K562 (cell line): ENCODE data around the gene CIB2. TPM values are rescaled to one million over a fixed set of nuclear protein-coding genes. Genes with fewer than 3 reads are reported as not detected.

Experiments used
- ATAC-seq: fragments of 200-7000 bp; cut with Tn5 transposase; 3 replicates; pipeline ENCODE4 v1.9.1; 2020; ENCODE audit warnings: moderate library complexity
- BruUV-seq: library from RNA; stranded (reverse); fragments of 400-500 nt; replicated peaks from 2 replicates; lab custom pipeline; 2021; lab: Mats Ljungman, UMichigan
- CTCF ChIA-PET: fragments of 300-600 bp; formaldehyde crosslinking; extraction: SDS; loops from one replicate; lab custom pipeline; 2021; ENCODE audit warnings: low intra/inter-chr PET ratio; lab: Yijun Ruan, JAX
- POLR2A ChIA-PET: fragments of 300-600, 350-650 bp; sonication (Branson Sonifier 250); formaldehyde crosslinking; extraction: SDS; loops from one replicate; lab custom pipeline; 2021; ENCODE audit warnings: antibody characterized with exemption, inconsistent platforms; lab: Yijun Ruan, JAX
- DNase-seq, 4 experiments: peaks; one replicate each; pipeline versions ENCODE4 v3.0.0 to v3.0.0-alpha.2; 2011 to 2018; ENCODE audit warnings: low spot score in 3 of 4, mixed read lengths in 3 of 4; ENCODE audit errors: extremely low read depth in 1 of 4
- FAIRE-seq: peaks from 2 replicates; lab custom pipeline; 2011; peaks lifted over from hg19 to GRCh38; lab: Jason Lieb, UNC
- H2AFZ ChIP-seq: 2 replicates; pipeline ENCODE4 v1.6.0; 2011; ENCODE audit warnings: low read depth, low read length, control low read depth, inconsistent platforms
- H3K27ac ChIP-seq: fragments of 200-600 bp; 3 replicates; pipeline ENCODE4 v1.8.0; 2011; ENCODE audit warnings: low read depth, mild to moderate bottlenecking, control low read depth, inconsistent platforms, low read length, moderate library complexity, mixed read lengths; ENCODE audit errors: extremely low read depth
- H3K27me3 ChIP-seq, 2 experiments: fragments of 300-600 bp in 1 of 2; 2 replicates in 1 of 2; 3 replicates in 1 of 2; pipeline versions ENCODE4 v1.6.0 to v1.8.0; 2011; ENCODE audit warnings: inconsistent platforms in 2 of 2, low read length in 2 of 2, mild to moderate bottlenecking in 1 of 2, mixed read lengths in 1 of 2, moderate library complexity in 1 of 2; ENCODE audit not compliant: control insufficient read depth in 2 of 2, insufficient read depth in 2 of 2
- H3K36me3 ChIP-seq: fragments of 300-600 bp; 3 replicates; pipeline ENCODE4 v1.8.0; 2011; ENCODE audit warnings: mild to moderate bottlenecking, low read length, inconsistent platforms; ENCODE audit not compliant: control insufficient read depth, insufficient read depth
- H3K4me1 ChIP-seq, 2 experiments: fragments of 200-600 bp in 1 of 2; replicated peaks in 1 of 2; 2 replicates in 1 of 2; 3 replicates in 1 of 2; pipeline versions ENCODE4 v1.5.1 to v1.8.0; 2011; ENCODE audit warnings: inconsistent platforms in 2 of 2, low read length in 2 of 2, mild to moderate bottlenecking in 1 of 2, mixed read lengths in 1 of 2, moderate library complexity in 1 of 2; ENCODE audit not compliant: control insufficient read depth in 2 of 2, insufficient read depth in 2 of 2
- H3K4me2 ChIP-seq: 2 replicates; pipeline ENCODE4 v1.6.1; 2011; ENCODE audit warnings: low read length, control low read depth, inconsistent platforms, mixed read lengths; ENCODE audit not compliant: insufficient read depth
- H3K4me3 ChIP-seq: fragments of 200-600 bp; sonication (generic), shearing (Covaris generic); 2 replicates; pipeline ENCODE4 v1.5.1; 2016; ENCODE audit warnings: control low read depth, inconsistent platforms
- H3K79me2 ChIP-seq: fragments of 200-600 bp; 3 replicates; pipeline ENCODE4 v1.8.0; 2011; ENCODE audit warnings: low read length, inconsistent platforms; ENCODE audit not compliant: control insufficient read depth, insufficient read depth
- H3K9ac ChIP-seq, 2 experiments: 2 replicates each; pipeline versions ENCODE4 v1.6.0 to v1.6.1; 2011; ENCODE audit warnings: low read depth in 2 of 2, low read length in 2 of 2, control low read depth in 1 of 2, inconsistent platforms in 1 of 2, mild to moderate bottlenecking in 1 of 2, mixed read lengths in 1 of 2; ENCODE audit not compliant: insufficient read depth in 1 of 2
- H3K9me1 ChIP-seq: one replicate; pipeline ENCODE4 v1.6.0; 2011; ENCODE audit warnings: inconsistent platforms, mild to moderate bottlenecking, low read length, moderate library complexity; ENCODE audit not compliant: control insufficient read depth, insufficient read depth
- H3K9me3 ChIP-seq: replicated peaks from 2 replicates; pipeline ENCODE4 v1.5.1; 2011; ENCODE audit warnings: low read depth, low read length, inconsistent platforms; ENCODE audit not compliant: control insufficient read depth, insufficient read depth
- H4K20me1 ChIP-seq: replicated peaks from 2 replicates; pipeline ENCODE4 v1.6.1; 2011; ENCODE audit warnings: low read length, inconsistent platforms, mixed read lengths; ENCODE audit not compliant: control insufficient read depth, insufficient read depth
- DPF2 ChIP-seq: fragments of 450-650 bp; IDR thresholded peaks from 2 replicates; pipeline ENCODE4 v1.6.1; 2016
- FOXK1 ChIP-seq: sonication (generic); formaldehyde crosslinking; IDR thresholded peaks from 2 replicates; pipeline ENCODE4 v1.8.0; 2022; ENCODE audit warnings: missing genetic modification reagents, mild to moderate bottlenecking, borderline replicate concordance
- LARP7 ChIP-seq: fragments of 450-650 bp; IDR thresholded peaks from 2 replicates; pipeline ENCODE4 v1.6.1; 2016
- NFYB ChIP-seq: IDR thresholded peaks from 2 replicates; pipeline ENCODE4 v1.6.1; 2011; ENCODE audit warnings: mild to moderate bottlenecking, moderate library complexity; ENCODE audit not compliant: insufficient read length; ENCODE audit errors: extremely low read depth
- NR3C1 ChIP-seq: sonication (generic); formaldehyde crosslinking; IDR thresholded peaks from 2 replicates; pipeline ENCODE4 v1.8.1; 2022; ENCODE audit warnings: missing genetic modification reagents
- RBM25 ChIP-seq: fragments of 200-400 bp; formaldehyde crosslinking; IDR thresholded peaks from 2 replicates; pipeline ENCODE4 v1.6.1; 2018; ENCODE audit warnings: low read length, low read depth, moderate library complexity; ENCODE audit not compliant: severe bottlenecking
- SAFB2 ChIP-seq: fragments of 200-400 bp; formaldehyde crosslinking; IDR thresholded peaks from 2 replicates; pipeline ENCODE4 v1.6.1; 2018; ENCODE audit warnings: borderline replicate concordance, low read length, low read depth, moderate library complexity; ENCODE audit not compliant: severe bottlenecking
- SP2 ChIP-seq: IDR thresholded peaks from 2 replicates; pipeline ENCODE4 v1.6.1; 2011; ENCODE audit warnings: mild to moderate bottlenecking, low read depth, low read length, moderate library complexity; ENCODE audit not compliant: poor library complexity, severe bottlenecking; ENCODE audit errors: extremely low read depth
- ZNF444 ChIP-seq: fragments of 250-450 bp; sonication (Bioruptor Pico); IDR thresholded peaks from 2 replicates; pipeline ENCODE4 v1.4.0; 2020; ENCODE audit warnings: mild to moderate bottlenecking, moderate library complexity
- WGBS: fragments of 100-300 bp; shearing (Covaris generic); methylation state at CpG from one replicate; pipeline ENCODE4 v1.1.6; 2016; ENCODE audit warnings: low coverage, mixed read lengths; ENCODE audit not compliant: insufficient coverage; ENCODE audit errors: missing lambda C conversion rate; 5-methylcytosine and 5-hydroxymethylcytosine counted together
- in situ Hi-C: fragments of 300-500 bp; cut with MboI; formaldehyde crosslinking; loops from 4 replicates; pipeline ENCODE4 v1.15.0; 2018; ENCODE audit warnings: inconsistent platforms, mixed read lengths
- intact Hi-C: fragments of 100-400 bp; cut with micrococcal nuclease; formaldehyde crosslinking; loops from 2 replicates; pipeline ENCODE4 v1.14.2; 2022
- polyA plus RNA-seq, 8 experiments: library from polyadenylated mRNA; depleted of rRNA in 4 of 8; stranded (reverse) in 5 of 8; unstranded in 3 of 8; fragments of >200 nt; fragmentation: Nextera tagmentation in 2 of 8; fragmentation: Illumina TruSeq in 1 of 8; extraction: Ambion mirVana in 2 of 8; extraction: Trizol in 1 of 8; gene quantifications; 2 replicates each; pipeline versions ENCODE4 v1.2.1 to v1.2.3, GENCODE V29; 2011 to 2014; ENCODE audit warnings: inconsistent platforms in 1 of 8, missing spikeins in 1 of 8
- total RNA-seq, 7 experiments: library from RNA; depleted of rRNA in 6 of 7; stranded (reverse); fragments of >200 nt in 6 of 7; fragmentation: Illumina TruSeq in 2 of 7; extraction: Trizol in 2 of 7; gene quantifications; 2 replicates each; pipeline versions ENCODE4 v1.2.1 to v1.2.3, GENCODE V29; 2011 to 2021; ENCODE audit warnings: low replicate concordance in 1 of 7
- TF ChIP-seq, protein P1 (sequence below): fragments of 250-450 bp; sonication (Bioruptor Pico); IDR thresholded peaks from 2 replicates; pipeline ENCODE4 v1.5.0; 2021
- TF ChIP-seq, protein P2 (sequence below): fragments of 450-650 bp; IDR thresholded peaks from 2 replicates; pipeline ENCODE4 v1.6.1; 2016; ENCODE audit warnings: mild to moderate bottlenecking, moderate library complexity

The CIB2 gene
- total and polyA plus RNA-seq, 9 of the 15 experiments (the other 6 are each of a cell fraction or from before 2014, with no cell fraction given) = 1.5 to 37.4 (median 19.4) TPM

DNA sequence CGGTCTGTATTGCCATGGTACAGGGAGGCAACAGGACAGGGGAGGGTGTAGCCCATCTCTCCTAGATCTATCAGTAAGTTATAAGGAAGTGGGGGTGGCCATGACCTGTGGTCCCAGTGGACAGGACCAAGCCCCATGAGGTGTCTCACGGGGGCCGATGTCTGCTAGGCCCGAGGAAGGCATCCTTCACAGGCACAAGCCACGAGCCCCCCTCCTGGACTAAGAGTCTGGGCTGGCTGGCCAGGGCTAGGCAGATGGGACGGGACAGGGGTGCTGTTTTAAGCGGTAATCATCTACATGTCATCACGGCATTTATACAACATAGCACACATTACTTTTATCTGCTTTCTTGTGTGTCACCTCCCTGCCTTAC, 51.2 kb downstream of the CIB2 start:
- no peak overlapping the region for H3K27ac ChIP-seq
- intact Hi-C loops = no loop called here
- peaks cover 10% of the 10 kb centered on the region; the same call in 2 of the 3 replicates for H3K79me2 ChIP-seq
- no peak overlapping the region for H3K4me3 ChIP-seq
- H3K4me2 ChIP-seq = no peak overlapping the region
- ATAC-seq (no peak), FAIRE-seq (no peak), DNase-seq (no peak)
- no TSS peak for BruUV-seq
- peaks cover 7 to 20% of the 10 kb centered on the region in 2 experiments; a peak in 3 of 5 replicates for H3K4me1 ChIP-seq
- in situ Hi-C loops = no loop called here
- ChIA-PET CTCF (no interaction called here), POLR2A (interaction anchor here (1.4 kb wide), 1 partner anchor 20 kb away, joined by 4 read pairs; no protein-coding TSS in a partner anchor)
- no peaks in the 10 kb centered on the region for H3K9me3 ChIP-seq
- no peak overlapping the region for H2AFZ ChIP-seq
- H3K9me1 ChIP-seq = no peaks in the 10 kb centered on the region
- H3K27me3 ChIP-seq = no peaks in the 10 kb centered on the region
- WGBS = 63% methylated on average over 6 of the region's 8 CpGs
- peaks cover 9% of the 10 kb centered on the region for H4K20me1 ChIP-seq
- H3K36me3 ChIP-seq = no peaks in the 10 kb centered on the region
- H3K9ac ChIP-seq = no peak overlapping the region
- TF ChIP-seq FOXK1 (CRISPR knock-in tag) (no peak), SP2 (no peak), ZNF444 (CRISPR knock-in tag) (no peak), NR3C1 (no peak), LARP7 (no peak), NFYB (no peak), SAFB2 (no peak), DPF2 (no peak), RBM25 (no peak)
- TF ChIP-seq, protein P1, sequence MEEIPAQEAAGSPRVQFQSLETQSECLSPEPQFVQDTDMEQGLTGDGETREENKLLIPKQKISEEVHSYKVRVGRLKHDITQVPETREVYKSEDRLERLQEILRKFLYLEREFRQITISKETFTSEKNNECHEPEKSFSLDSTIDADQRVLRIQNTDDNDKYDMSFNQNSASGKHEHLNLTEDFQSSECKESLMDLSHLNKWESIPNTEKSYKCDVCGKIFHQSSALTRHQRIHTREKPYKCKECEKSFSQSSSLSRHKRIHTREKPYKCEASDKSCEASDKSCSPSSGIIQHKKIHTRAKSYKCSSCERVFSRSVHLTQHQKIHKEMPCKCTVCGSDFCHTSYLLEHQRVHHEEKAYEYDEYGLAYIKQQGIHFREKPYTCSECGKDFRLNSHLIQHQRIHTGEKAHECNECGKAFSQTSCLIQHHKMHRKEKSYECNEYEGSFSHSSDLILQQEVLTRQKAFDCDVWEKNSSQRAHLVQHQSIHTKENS (CRISPR knock-in tag) = no peak
- TF ChIP-seq, protein P2, sequence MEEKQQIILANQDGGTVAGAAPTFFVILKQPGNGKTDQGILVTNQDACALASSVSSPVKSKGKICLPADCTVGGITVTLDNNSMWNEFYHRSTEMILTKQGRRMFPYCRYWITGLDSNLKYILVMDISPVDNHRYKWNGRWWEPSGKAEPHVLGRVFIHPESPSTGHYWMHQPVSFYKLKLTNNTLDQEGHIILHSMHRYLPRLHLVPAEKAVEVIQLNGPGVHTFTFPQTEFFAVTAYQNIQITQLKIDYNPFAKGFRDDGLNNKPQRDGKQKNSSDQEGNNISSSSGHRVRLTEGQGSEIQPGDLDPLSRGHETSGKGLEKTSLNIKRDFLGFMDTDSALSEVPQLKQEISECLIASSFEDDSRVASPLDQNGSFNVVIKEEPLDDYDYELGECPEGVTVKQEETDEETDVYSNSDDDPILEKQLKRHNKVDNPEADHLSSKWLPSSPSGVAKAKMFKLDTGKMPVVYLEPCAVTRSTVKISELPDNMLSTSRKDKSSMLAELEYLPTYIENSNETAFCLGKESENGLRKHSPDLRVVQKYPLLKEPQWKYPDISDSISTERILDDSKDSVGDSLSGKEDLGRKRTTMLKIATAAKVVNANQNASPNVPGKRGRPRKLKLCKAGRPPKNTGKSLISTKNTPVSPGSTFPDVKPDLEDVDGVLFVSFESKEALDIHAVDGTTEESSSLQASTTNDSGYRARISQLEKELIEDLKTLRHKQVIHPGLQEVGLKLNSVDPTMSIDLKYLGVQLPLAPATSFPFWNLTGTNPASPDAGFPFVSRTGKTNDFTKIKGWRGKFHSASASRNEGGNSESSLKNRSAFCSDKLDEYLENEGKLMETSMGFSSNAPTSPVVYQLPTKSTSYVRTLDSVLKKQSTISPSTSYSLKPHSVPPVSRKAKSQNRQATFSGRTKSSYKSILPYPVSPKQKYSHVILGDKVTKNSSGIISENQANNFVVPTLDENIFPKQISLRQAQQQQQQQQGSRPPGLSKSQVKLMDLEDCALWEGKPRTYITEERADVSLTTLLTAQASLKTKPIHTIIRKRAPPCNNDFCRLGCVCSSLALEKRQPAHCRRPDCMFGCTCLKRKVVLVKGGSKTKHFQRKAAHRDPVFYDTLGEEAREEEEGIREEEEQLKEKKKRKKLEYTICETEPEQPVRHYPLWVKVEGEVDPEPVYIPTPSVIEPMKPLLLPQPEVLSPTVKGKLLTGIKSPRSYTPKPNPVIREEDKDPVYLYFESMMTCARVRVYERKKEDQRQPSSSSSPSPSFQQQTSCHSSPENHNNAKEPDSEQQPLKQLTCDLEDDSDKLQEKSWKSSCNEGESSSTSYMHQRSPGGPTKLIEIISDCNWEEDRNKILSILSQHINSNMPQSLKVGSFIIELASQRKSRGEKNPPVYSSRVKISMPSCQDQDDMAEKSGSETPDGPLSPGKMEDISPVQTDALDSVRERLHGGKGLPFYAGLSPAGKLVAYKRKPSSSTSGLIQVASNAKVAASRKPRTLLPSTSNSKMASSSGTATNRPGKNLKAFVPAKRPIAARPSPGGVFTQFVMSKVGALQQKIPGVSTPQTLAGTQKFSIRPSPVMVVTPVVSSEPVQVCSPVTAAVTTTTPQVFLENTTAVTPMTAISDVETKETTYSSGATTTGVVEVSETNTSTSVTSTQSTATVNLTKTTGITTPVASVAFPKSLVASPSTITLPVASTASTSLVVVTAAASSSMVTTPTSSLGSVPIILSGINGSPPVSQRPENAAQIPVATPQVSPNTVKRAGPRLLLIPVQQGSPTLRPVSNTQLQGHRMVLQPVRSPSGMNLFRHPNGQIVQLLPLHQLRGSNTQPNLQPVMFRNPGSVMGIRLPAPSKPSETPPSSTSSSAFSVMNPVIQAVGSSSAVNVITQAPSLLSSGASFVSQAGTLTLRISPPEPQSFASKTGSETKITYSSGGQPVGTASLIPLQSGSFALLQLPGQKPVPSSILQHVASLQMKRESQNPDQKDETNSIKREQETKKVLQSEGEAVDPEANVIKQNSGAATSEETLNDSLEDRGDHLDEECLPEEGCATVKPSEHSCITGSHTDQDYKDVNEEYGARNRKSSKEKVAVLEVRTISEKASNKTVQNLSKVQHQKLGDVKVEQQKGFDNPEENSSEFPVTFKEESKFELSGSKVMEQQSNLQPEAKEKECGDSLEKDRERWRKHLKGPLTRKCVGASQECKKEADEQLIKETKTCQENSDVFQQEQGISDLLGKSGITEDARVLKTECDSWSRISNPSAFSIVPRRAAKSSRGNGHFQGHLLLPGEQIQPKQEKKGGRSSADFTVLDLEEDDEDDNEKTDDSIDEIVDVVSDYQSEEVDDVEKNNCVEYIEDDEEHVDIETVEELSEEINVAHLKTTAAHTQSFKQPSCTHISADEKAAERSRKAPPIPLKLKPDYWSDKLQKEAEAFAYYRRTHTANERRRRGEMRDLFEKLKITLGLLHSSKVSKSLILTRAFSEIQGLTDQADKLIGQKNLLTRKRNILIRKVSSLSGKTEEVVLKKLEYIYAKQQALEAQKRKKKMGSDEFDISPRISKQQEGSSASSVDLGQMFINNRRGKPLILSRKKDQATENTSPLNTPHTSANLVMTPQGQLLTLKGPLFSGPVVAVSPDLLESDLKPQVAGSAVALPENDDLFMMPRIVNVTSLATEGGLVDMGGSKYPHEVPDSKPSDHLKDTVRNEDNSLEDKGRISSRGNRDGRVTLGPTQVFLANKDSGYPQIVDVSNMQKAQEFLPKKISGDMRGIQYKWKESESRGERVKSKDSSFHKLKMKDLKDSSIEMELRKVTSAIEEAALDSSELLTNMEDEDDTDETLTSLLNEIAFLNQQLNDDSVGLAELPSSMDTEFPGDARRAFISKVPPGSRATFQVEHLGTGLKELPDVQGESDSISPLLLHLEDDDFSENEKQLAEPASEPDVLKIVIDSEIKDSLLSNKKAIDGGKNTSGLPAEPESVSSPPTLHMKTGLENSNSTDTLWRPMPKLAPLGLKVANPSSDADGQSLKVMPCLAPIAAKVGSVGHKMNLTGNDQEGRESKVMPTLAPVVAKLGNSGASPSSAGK = no peak
